Pulmonary artery endothelial cell (primary cell): Measurements from ENCODE around the gene TMEM132A. TPM values are rescaled to one million over a fixed set of nuclear protein-coding genes. Genes with fewer than 3 reads are reported as not detected.

Experiments
- DNase-seq: peaks from one replicate; pipeline ENCODE4 v3.0.0-alpha.2; 2011; ENCODE audit warnings: low read depth, low spot score
- total RNA-seq: library from RNA; depleted of rRNA; stranded (reverse); fragments of >200 nt; gene quantifications from 2 replicates; pipeline ENCODE4 v1.2.3, GENCODE V29; 2014

Gene TMEM132A
- total RNA-seq, 1 donor from 2014 or later = 62.6 TPM

- no peak for DNase-seq
Measured at GRCh38 chr11:60937144-60937527, 12.9 kb downstream of the TMEM132A start.

GRCh38 chr11:60937811-60938210, 13.6 kb downstream of the TMEM132A start:
- no peak for DNase-seq

- no peak for DNase-seq
Measured at GRCh38 chr11:60938500-60938899, 14.2 kb downstream of the TMEM132A start.

- DNase-seq = no peak
Measured at GRCh38 chr11:60939301-60939700, 15.0 kb downstream of the TMEM132A start.

- no peak for DNase-seq
Measured at GRCh38 chr11:60939855-60940254, 15.6 kb downstream of the TMEM132A start.

- DNase-seq = no peak
Measured at GRCh38 chr11:60941371-60942119, 17.3 kb downstream of the TMEM132A start.

- no peak for DNase-seq
Measured at GRCh38 chr11:60942219-60942618, 18.0 kb downstream of the TMEM132A start.

- DNase-seq = no peak
Measured at GRCh38 chr11:60942970-60943565, 18.8 kb downstream of the TMEM132A start.

- no peak for DNase-seq
Measured at GRCh38 chr11:60944490-60945294, 20.4 kb downstream of the TMEM132A start.

GRCh38 chr11:60945295-60945667, 21.0 kb downstream of the TMEM132A start:
- no peak for DNase-seq

- no peak for DNase-seq
Measured at GRCh38 chr11:60946601-60947264, 22.5 kb downstream of the TMEM132A start.

- DNase-seq = no peak
Measured at GRCh38 chr11:60947700-60948099, 23.4 kb downstream of the TMEM132A start.

- DNase-seq = no peak
Measured at GRCh38 chr11:60948250-60948649, 24.0 kb downstream of the TMEM132A start.

GRCh38 chr11:60950024-60950423, 25.8 kb downstream of the TMEM132A start:
- DNase-seq = no peak

- no peak for DNase-seq
Measured at GRCh38 chr11:60950933-60951605, 26.8 kb downstream of the TMEM132A start.

- DNase-seq = no peak
Measured at GRCh38 chr11:60951606-60951903, 27.3 kb downstream of the TMEM132A start.

GRCh38 chr11:60951904-60952741, 27.9 kb downstream of the TMEM132A start, which contains the start of gene SLC15A3:
Gene SLC15A3, minus strand, starts transcription at chr11:60952176. Its CDS starts 625 bp downstream, at chr11:60951551.
- no peak for DNase-seq

GRCh38 chr11:60952742-60953170, 28.5 kb downstream of the TMEM132A start:
- no peak for DNase-seq

- DNase-seq = peak; percentile 20
Measured at GRCh38 chr11:60953781-60954180, 29.5 kb downstream of the TMEM132A start.

GRCh38 chr11:60954421-60954820, 30.2 kb downstream of the TMEM132A start:
- no peak for DNase-seq
